IPS-20b (cell line): ENCODE results near the gene PCDH9.
"Not testable (repeated sequence)": the region's sequence is repeated elsewhere in the genome, so short reads cannot be mapped to it uniquely, and the experiment has no call there.

Source experiments
- H3K27ac ChIP-seq: one replicate; pipeline ENCODE4 v1.5.1; 2013; ENCODE audit warnings: low read length
- H3K27me3 ChIP-seq: 2 replicates; pipeline ENCODE4 v1.6.1; 2013; ENCODE audit warnings: mild to moderate bottlenecking, low read length, inconsistent platforms; ENCODE audit not compliant: insufficient read depth
- H3K36me3 ChIP-seq: 2 replicates; pipeline ENCODE4 v1.6.1; 2013; ENCODE audit warnings: low read depth, mild to moderate bottlenecking, inconsistent platforms, low read length, moderate library complexity; ENCODE audit not compliant: insufficient read depth
- H3K4me1 ChIP-seq: 2 replicates; pipeline ENCODE4 v1.6.1; 2013; ENCODE audit warnings: mild to moderate bottlenecking, control low read depth, inconsistent platforms, low read length, moderate library complexity; ENCODE audit not compliant: insufficient read depth
- H3K4me3 ChIP-seq: 2 replicates; pipeline ENCODE4 v1.5.1; 2013; ENCODE audit warnings: mild to moderate bottlenecking, low read length, inconsistent platforms
- H3K9ac ChIP-seq: 2 replicates; pipeline ENCODE4 v1.6.1; 2013; ENCODE audit warnings: low read depth, mild to moderate bottlenecking, inconsistent platforms, low read length, moderate library complexity
- H3K9me3 ChIP-seq: 2 replicates; pipeline ENCODE4 v1.6.1; 2013; ENCODE audit warnings: mild to moderate bottlenecking, low read depth, low read length, inconsistent platforms; ENCODE audit not compliant: insufficient read depth

Gene PCDH9

GRCh38 chr13:67117010-67117550 lies 113.1 kb downstream of the PCDH9 start:
- Histone ChIP-seq H3K27me3 (no peaks in the 10 kb centered on the region), H3K9me3 (no peaks in the 10 kb centered on the region), H3K36me3 (no peaks in the 10 kb centered on the region), H3K4me3 (no peak overlapping the region), H3K4me1 (no peaks in the 10 kb centered on the region), H3K27ac (no peak overlapping the region), H3K9ac (no peak overlapping the region)

GRCh38 chr13:67107979-67108378 lies 122.2 kb downstream of the PCDH9 start:
- Histone ChIP-seq H3K36me3 (no peaks in the 10 kb centered on the region), H3K9ac (no peak overlapping the region), H3K4me1 (no peaks in the 10 kb centered on the region), H3K9me3 (peaks cover 5% of the 10 kb centered on the region; the same call in 1 of the 2 replicates), H3K4me3 (no peak overlapping the region), H3K27me3 (no peaks in the 10 kb centered on the region), H3K27ac (no peak overlapping the region)

- no peaks in the 10 kb centered on the region for H3K27me3 ChIP-seq
- no peak overlapping the region for H3K27ac ChIP-seq
- no peak overlapping the region for H3K9ac ChIP-seq
- H3K36me3 ChIP-seq: no peaks in the 10 kb centered on the region
- peaks cover 5% of the 10 kb centered on the region; the same call in 1 of the 2 replicates for H3K9me3 ChIP-seq
- no peak overlapping the region for H3K4me3 ChIP-seq
- no peaks in the 10 kb centered on the region; the same call in 1 of the 2 replicates for H3K4me1 ChIP-seq
These were observed 123.6 kb downstream of the PCDH9 start for GRCh38 chr13:67106502-67107057.

- Histone ChIP-seq H3K9me3 (no peaks in the 10 kb centered on the region; the same call in 1 of the 2 replicates), H3K9ac (no peak overlapping the region), H3K27me3 (no peaks in the 10 kb centered on the region), H3K4me3 (no peak overlapping the region), H3K36me3 (no peaks in the 10 kb centered on the region), H3K4me1 (peaks cover 5% of the 10 kb centered on the region; the same call in 1 of the 2 replicates), H3K27ac (no peak overlapping the region)
These were observed 128.2 kb downstream of the PCDH9 start for GRCh38 chr13:67101730-67102467.

GRCh38 chr13:67100730-67101129 lies 129.4 kb downstream of the PCDH9 start:
- no peak overlapping the region for H3K4me3 ChIP-seq
- H3K9ac ChIP-seq: no peak overlapping the region
- H3K27me3 ChIP-seq: no peaks in the 10 kb centered on the region
- no peaks in the 10 kb centered on the region for H3K9me3 ChIP-seq
- H3K36me3 ChIP-seq: no peaks in the 10 kb centered on the region
- H3K4me1 ChIP-seq: peaks cover 5% of the 10 kb centered on the region; the same call in 1 of the 2 replicates
- no peak overlapping the region for H3K27ac ChIP-seq

GRCh38 chr13:67099494-67099893 lies 130.6 kb downstream of the PCDH9 start:
- Histone ChIP-seq H3K4me1 (peaks cover 5% of the 10 kb centered on the region; the same call in 1 of the 2 replicates), H3K27me3 (no peaks in the 10 kb centered on the region), H3K27ac (no peak overlapping the region), H3K36me3 (no peaks in the 10 kb centered on the region), H3K4me3 (no peak overlapping the region), H3K9me3 (no peaks in the 10 kb centered on the region), H3K9ac (no peak overlapping the region)

- H3K27ac ChIP-seq: no peak overlapping the region
- H3K9me3 ChIP-seq: no peaks in the 10 kb centered on the region
- H3K27me3 ChIP-seq: no peaks in the 10 kb centered on the region
- H3K36me3 ChIP-seq: no peaks in the 10 kb centered on the region
- H3K4me3 ChIP-seq: no peak overlapping the region
- peaks cover 5% of the 10 kb centered on the region; the same call in 1 of the 2 replicates for H3K4me1 ChIP-seq
- H3K9ac ChIP-seq: no peak overlapping the region
These were observed 132.2 kb downstream of the PCDH9 start for GRCh38 chr13:67097892-67098452.

GRCh38 chr13:67096893-67097292 lies 133.2 kb downstream of the PCDH9 start:
- H3K27ac ChIP-seq, H3K27me3 ChIP-seq, H3K36me3 ChIP-seq, H3K4me1 ChIP-seq, H3K4me3 ChIP-seq, H3K9ac ChIP-seq, H3K9me3 ChIP-seq: not testable (repeated sequence)

GRCh38 chr13:67096418-67096817 lies 133.7 kb downstream of the PCDH9 start:
- Histone ChIP-seq H3K4me3 (no peak overlapping the region), H3K4me1 (peaks cover 5% of the 10 kb centered on the region; the same call in 1 of the 2 replicates), H3K36me3 (no peaks in the 10 kb centered on the region), H3K9ac (no peak overlapping the region), H3K27me3 (no peaks in the 10 kb centered on the region), H3K9me3 (no peaks in the 10 kb centered on the region), H3K27ac (no peak overlapping the region)

- Histone ChIP-seq H3K9ac (no peak overlapping the region), H3K4me1 (peaks cover 3% of the 10 kb centered on the region; the same call in 1 of the 2 replicates), H3K27me3 (no peaks in the 10 kb centered on the region), H3K4me3 (no peak overlapping the region), H3K36me3 (no peaks in the 10 kb centered on the region), H3K9me3 (no peaks in the 10 kb centered on the region), H3K27ac (no peak overlapping the region)
These were observed 134.5 kb downstream of the PCDH9 start for GRCh38 chr13:67095621-67096020.

- Histone ChIP-seq H3K27ac (no peak overlapping the region), H3K4me3 (no peak overlapping the region), H3K9me3 (no peaks in the 10 kb centered on the region), H3K4me1 (no peaks in the 10 kb centered on the region), H3K27me3 (no peaks in the 10 kb centered on the region), H3K9ac (no peak overlapping the region), H3K36me3 (no peaks in the 10 kb centered on the region)
These were observed 135.2 kb downstream of the PCDH9 start for GRCh38 chr13:67094952-67095351.

- no peaks in the 10 kb centered on the region for H3K36me3 ChIP-seq
- no peaks in the 10 kb centered on the region for H3K27me3 ChIP-seq
- H3K4me1 ChIP-seq: no peaks in the 10 kb centered on the region
- H3K9me3 ChIP-seq: no peaks in the 10 kb centered on the region
- no peak overlapping the region for H3K9ac ChIP-seq
- no peak overlapping the region for H3K4me3 ChIP-seq
- no peak overlapping the region for H3K27ac ChIP-seq
These were observed 136.1 kb downstream of the PCDH9 start for GRCh38 chr13:67094078-67094477.
